Retinal pigment epithelial cell (primary cell): ENCODE data around the gene TRAIP.
A peak's percentile ranks its signal among the peaks of the same experiment; 100 is the strongest.

Source experiments
- DNase-seq: peaks from one replicate; pipeline ENCODE4 v3.0.0-alpha.2; 2010; ENCODE audit warnings: low read depth
- H3K4me3 ChIP-seq: 2 replicates; pipeline ENCODE4 v1.5.1; 2011; ENCODE audit warnings: mild to moderate bottlenecking, low read length, control low read depth, moderate library complexity
- CTCF ChIP-seq: conservative IDR thresholded peaks from 2 replicates; pipeline ENCODE4 v1.5.1; 2011; ENCODE audit warnings: low read depth, low read length, control low read depth, inconsistent platforms

The TRAIP gene

GRCh38 chr3:49873623-49874022 is 17.3 kb upstream of the TRAIP start:
- no peak for TF ChIP-seq CTCF
- no peak overlapping the region for H3K4me3 ChIP-seq
- DNase-seq = no peak

GRCh38 chr3:49872801-49873281 is 16.5 kb upstream of the TRAIP start:
- peak; percentile 39 for DNase-seq
- TF ChIP-seq CTCF = no peak
- no peak overlapping the region for H3K4me3 ChIP-seq

GRCh38 chr3:49871531-49872153 is 15.3 kb upstream of the TRAIP start:
- TF ChIP-seq CTCF = no peak
- H3K4me3 ChIP-seq = no peak overlapping the region
- no peak for DNase-seq

- no peak for TF ChIP-seq CTCF
- peak within 1 kb of the TSS; percentile 12 for H3K4me3 ChIP-seq
- no peak for DNase-seq
Measured at GRCh38 chr3:49869525-49870126, 13.3 kb upstream of the TRAIP start, which contains the start of gene CAMKV. TSS of gene CAMKV (minus strand) at chr3:49869906. CDS start at chr3:49862388, 7,518 bp downstream.

- TF ChIP-seq CTCF = no peak
- no peak for DNase-seq
- H3K4me3 ChIP-seq = peak overlapping the region; percentile 12
Measured at GRCh38 chr3:49868862-49869466, 12.6 kb upstream of the TRAIP start.

- TF ChIP-seq CTCF = no peak
- H3K4me3 ChIP-seq = no peak overlapping the region
- DNase-seq = no peak
Measured at GRCh38 chr3:49867871-49868321, 11.5 kb upstream of the TRAIP start.
